HG02678 (cell line): ENCODE data around the gene CTNND2.

ENCODE experiments used
- ATAC-seq: cut with Tn5 transposase; IDR thresholded peaks from one replicate; pipeline ENCODE4 v1.9.1; 2021; ENCODE audit warnings: mild to moderate bottlenecking, moderate library complexity; ENCODE audit not compliant: unreplicated experiment

CTNND2 gene

GRCh38 chr5:11277323-11277722 lies 626.9 kb downstream of the CTNND2 start:
- ATAC-seq = no peak

- ATAC-seq = no peak
Measured at GRCh38 chr5:11273180-11273903, 630.9 kb downstream of the CTNND2 start.

DNA sequence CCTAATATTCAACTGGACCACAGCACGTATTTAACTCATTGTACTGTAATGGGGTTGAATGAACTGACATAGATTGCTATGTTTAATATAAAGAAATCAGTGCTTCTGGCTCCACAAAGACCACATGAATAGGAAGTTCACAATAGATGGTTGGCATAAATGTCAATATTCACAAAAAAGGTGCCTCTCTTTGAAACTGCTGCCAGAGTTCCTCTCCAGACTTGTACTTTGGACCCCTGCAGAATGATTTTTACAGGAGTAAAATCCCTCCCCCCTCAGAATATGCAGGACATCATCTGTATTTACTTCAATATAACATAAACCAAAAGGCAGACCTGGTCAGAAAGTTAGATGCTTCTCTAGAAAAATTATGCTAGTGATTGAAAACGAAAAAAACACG lies 634.7 kb downstream of the CTNND2 start:
- no peak for ATAC-seq

DNA sequence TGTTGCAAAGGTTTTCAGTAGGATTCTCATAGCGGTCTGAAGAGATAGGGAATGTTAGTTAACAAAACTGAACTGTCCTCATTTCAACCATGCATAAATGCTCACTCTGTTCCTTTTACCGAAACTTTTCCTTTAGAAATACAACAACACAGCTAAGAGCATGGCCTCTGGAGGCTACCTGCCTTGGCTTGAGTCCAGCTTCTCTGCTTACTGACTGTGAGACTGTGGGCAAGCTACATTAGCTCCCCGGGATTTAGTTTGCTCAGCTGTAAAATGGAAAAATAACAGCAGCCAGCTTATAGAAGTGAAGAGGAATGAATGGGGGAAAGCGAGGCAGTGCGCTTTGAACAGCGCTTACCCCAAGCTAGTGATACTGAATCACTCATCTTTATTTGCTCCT lies 635.4 kb downstream of the CTNND2 start:
- ATAC-seq = no peak

DNA sequence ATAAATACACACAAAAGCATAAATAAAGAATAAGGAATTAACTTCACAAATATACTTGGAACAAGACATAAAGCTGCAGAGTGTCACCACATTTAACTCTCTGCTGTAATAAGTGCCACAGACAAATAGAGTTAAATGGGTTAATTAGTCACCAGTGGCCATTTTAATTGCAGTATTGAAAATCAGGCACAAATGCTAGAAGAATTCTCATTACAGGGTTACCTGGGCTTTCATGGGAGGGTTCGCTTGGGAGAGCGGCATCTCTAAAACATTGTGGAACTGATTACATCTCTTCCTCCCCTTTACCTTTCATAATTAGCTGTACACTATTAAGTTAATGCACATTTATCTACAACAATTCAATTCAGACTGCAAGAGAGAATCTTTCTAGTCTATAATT lies 637.9 kb downstream of the CTNND2 start:
- no peak for ATAC-seq

DNA sequence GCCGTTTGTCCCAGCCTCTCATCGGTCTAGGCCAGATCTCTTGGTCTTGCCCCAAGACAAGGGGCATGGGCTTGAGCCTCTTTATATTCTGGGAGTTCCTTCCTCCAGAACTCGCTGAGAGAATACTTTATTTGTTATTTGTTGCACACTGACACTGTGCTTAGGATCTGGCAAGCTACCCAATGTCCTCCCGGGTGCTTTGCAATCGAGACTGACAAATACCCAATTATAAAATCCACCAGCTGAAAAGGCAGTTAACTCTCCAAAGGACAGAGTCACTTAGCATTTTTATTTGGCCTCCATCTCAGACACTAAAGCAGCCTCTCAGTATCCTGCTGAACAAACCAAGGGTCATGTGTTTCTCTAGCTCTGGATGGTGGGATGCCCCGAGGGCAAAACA lies 643.0 kb downstream of the CTNND2 start:
- ATAC-seq = no peak

DNA sequence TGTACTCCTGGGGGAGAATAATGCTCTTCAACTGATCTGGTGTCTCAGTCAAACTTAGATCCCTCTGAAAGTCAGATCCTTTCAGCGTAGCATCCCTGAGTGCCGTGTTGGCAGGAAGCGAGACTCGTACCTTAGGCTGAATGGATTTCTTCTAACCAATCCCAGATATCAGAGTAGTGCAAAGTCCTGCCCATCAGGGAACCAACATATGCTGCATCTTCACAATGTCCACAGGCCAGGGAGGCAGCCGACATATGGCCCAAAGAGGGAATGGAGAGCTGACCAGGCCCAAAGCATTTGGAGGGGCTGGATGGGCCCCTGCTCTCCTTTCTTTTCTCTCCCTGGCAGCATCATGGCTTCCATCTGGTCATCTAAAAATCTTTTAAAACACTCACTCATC lies 646.2 kb downstream of the CTNND2 start:
- no peak for ATAC-seq

DNA sequence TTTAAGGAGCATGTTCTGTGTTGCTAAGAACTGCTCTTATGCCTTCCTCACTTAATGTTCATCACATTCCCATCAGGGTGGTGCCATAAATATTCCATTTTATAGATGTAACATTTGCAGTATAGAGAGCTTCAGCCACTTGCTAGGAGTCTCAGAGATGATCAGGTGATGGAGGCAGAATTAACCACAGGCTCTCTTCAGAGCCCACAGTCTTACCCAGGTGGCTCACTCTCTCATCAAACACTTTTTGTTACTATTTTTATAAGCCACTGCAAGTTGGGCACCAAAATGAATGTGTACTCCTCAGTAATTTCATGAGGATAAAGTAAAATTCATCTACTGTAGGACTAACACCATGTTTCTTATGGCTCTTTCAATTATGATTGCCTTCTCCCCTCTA lies 651.7 kb downstream of the CTNND2 start:
- ATAC-seq = no peak

DNA sequence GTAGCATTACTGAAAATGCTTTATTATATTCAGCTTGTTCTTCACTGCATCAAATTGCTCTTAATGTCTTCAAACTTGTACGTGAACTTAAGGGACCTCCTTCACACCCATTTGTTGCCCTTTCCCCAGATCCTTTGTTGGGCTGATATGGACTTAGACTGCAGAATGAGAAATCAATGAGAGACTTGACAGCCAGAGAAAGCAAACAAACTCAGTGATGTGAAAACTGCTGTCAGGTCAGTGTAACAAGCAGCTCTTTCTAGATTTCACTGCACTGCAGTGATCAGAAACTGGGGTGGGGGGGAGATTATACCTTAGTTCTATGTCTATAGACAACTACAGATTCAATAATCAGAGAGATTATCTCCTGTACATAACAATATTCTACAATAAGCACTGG lies 652.2 kb downstream of the CTNND2 start:
- ATAC-seq = no peak

DNA sequence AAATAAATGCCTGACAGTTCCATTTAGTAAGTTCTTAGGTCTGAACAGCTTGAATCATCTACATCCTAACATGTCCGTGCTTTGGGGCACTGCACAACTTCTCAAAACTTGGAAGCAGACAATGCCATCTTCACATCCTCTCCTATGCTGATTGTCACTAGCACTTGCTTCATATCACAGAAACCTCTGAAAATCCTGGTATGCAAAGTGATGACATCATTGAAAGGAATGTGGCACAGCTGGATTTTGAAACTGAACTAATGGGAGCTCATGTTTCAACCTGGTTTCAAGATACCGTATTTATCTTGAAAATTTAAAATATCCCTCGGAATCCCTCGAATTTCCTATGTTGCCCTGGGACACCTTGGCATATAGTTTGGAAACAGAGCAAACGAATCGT lies 653.0 kb downstream of the CTNND2 start:
- ATAC-seq = no peak

- ATAC-seq = no peak
Measured at GRCh38 chr5:11248966-11249365, 655.3 kb downstream of the CTNND2 start.

DNA sequence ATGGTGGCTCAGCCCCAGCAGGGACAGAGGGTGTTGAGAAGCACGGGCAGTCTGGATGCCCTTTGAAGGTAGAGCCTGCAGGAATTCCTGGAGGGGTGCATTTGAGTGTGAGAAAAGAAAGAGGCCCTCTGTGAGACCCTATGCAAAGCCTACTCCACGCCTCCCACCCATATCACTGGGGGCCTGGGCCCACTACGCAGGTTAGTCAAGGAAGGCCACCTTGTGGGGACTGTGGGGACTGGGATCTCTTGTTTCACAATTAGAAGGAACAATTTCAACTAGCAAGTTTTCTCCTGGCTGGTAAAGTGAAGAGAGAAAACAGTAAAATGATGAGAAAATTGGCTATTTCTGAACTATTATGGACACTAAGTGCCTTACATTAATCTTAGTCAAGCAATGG lies 657.0 kb downstream of the CTNND2 start:
- no peak for ATAC-seq

GRCh38 chr5:11240293-11241190 lies 663.7 kb downstream of the CTNND2 start:
- ATAC-seq = no peak

DNA sequence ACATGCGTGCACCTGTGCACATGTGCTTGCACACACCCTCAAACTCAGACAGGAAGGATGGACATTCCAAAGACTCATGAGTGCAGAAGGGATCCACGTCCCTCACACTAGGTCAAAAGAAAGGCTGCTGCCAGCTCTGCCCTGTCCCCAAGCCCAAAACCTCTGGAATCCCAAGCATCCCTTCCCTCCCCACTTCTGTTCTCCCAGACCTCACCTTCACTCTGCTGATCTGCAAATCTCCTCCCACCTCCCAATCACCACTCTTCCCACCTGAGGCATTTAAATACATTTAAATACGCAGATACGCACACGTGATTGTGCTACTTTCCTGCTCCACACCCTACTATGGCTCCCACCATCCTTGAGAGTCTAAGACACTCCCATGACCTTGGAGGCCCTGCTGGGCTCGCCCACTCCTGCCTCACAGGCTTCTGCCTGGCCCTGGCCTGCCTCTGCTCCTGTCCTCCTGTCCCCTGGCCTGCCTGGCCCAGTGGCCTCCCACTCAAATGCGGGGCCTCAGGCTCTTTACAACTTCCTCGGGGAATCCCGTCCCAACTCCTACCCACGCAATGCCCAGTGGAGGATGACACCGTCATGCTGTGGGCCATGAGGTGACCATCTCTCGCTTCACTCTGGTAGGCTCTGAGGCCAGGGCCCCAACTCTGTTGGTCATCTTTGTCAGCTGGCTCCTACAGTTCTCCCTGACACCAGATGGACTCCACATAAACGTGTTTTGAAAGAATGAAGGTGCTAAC lies 664.8 kb downstream of the CTNND2 start:
- ATAC-seq = no peak

DNA sequence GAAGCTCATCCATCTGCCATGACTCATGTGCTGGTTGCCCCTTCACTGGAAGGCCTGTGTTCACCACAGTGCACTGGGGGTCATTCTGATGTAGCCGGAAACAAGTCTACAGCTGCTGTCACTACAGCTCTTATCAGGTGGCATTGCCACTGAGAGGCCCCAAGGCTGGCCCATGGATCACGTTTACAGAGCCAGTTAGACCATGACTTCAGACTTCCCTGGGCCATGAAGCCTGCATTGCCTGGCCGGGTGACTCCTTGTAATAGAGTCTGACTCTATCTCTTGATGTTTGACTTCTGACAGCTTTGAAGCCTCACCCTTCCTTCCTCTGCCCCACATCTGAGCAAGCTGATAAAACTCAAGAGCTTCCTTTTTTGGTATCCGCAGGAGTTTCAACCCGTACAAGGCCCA lies 669.7 kb downstream of the CTNND2 start:
- no peak for ATAC-seq

DNA sequence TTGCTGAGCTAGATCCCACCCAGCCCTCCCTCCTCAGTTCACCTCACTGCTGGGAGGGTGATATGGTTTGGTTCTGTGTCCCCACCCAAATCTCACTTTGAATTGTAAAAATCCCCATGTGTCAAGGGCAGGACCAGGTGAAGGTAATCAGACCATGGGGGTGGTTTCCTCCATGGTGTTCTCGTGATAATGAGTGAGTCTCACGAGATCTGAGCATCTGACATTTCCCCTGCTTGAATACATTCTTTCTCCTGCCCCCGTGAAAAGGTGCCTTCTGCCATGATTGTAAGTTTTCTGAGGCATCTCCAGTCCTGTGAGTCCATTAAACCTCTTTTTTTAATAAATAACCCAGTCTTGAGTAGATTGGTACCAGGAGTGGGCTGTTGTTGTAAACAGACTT lies 673.4 kb downstream of the CTNND2 start:
- ATAC-seq = no peak

GRCh38 chr5:11227064-11227463 lies 677.2 kb downstream of the CTNND2 start:
- no peak for ATAC-seq

DNA sequence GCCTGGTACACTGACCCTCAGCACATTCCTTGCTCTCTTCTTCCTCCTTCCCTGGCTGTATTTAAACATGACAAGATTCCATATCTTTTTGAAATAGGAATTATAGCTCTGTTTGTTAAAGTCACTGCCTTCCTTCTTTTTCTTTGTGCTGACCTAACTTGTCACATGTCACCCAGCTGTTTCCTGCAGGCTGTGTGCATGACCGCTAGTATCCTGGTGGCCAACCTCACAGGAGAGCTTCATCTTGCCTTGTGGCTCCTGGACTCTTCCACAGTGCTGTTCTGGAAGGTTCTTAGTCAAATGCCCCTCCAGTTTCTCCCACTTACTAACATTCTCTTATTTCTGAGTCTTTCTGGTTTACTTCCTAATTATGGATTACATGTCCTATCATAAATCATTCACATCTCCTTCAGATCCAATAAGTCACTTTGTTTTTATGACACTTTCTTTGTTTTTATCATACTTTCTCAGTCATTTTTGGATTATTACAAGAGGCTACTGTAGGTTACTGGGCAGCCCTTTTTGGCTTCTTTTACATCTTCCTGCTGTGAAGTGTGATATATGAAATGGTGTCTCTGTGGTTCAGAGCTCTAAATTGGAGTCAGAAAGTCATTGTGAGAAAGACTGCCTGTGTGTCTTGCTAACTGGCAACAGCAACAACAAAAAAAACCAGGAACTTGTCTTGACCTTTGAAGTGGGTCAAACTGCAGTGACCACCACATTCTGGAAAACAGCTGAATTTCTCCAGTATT lies 679.6 kb downstream of the CTNND2 start:
- no peak for ATAC-seq

DNA sequence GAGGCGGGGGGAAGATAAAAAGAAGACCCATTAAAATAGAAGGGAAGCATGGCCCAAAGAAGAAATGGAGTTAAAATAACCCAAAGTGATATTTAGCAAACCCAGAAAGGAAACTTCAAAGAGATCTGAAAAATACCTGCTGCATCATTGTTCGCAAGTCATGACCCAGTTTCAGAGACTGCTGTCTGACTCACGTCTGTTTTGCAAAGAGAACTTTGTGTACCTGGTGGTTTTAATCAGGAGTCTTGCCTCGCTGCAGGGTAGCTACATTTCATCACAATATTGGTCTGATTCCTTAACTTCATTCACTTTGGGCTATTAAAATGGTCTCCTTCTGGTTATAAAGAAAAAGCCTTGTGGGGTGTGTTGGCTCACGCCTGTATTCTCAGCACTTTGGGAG lies 682.1 kb downstream of the CTNND2 start:
- no peak for ATAC-seq

- no peak for ATAC-seq
Measured at GRCh38 chr5:11214864-11215644, 689.2 kb downstream of the CTNND2 start.
